SH-SY5Y (cell line): ENCODE results near the gene SCAPER.

ENCODE experiments used
- GATA2 ChIP-seq: IDR thresholded peaks from 2 replicates; pipeline ENCODE4 v1.6.1; 2011; ENCODE audit warnings: mild to moderate bottlenecking, low read depth, low read length
- GATA3 ChIP-seq: IDR thresholded peaks from 2 replicates; pipeline ENCODE4 v1.6.1; 2011; ENCODE audit warnings: low read depth, mild to moderate bottlenecking, low read length, moderate library complexity

GRCh38 chr15:76585576-76585897, 319.6 kb downstream of the SCAPER start:
- TF ChIP-seq GATA3 = no peak
- TF ChIP-seq GATA2 = no peak
